Bone marrow (tissue), 2 donors: Measurements from ENCODE around the gene ZBTB7C.

Source experiments
- DNase-seq, 2 donors: peaks; one replicate each; lab custom pipeline; 2025; lab: John Stamatoyannopoulos, UW

The ZBTB7C gene

GRCh38 chr18:48354746-48355260, 54.4 kb downstream of the ZBTB7C start:
- DNase-seq = no peak

- DNase-seq = no peak
Observed at GRCh38 chr18:48352051-48352755, 57.0 kb downstream of the ZBTB7C start.

GRCh38 chr18:48351216-48352050, 57.8 kb downstream of the ZBTB7C start:
- DNase-seq = no peak

- no peak for DNase-seq
Observed at GRCh38 chr18:48348739-48349138, 60.4 kb downstream of the ZBTB7C start.

GRCh38 chr18:48347756-48348326, 61.3 kb downstream of the ZBTB7C start:
- DNase-seq = no peak

GRCh38 chr18:48345596-48345995, 63.6 kb downstream of the ZBTB7C start:
- no peak for DNase-seq

- no peak for DNase-seq
Observed at GRCh38 chr18:48342581-48342980, 66.6 kb downstream of the ZBTB7C start.

- no peak for DNase-seq
Observed at GRCh38 chr18:48342125-48342524, 67.1 kb downstream of the ZBTB7C start.

GRCh38 chr18:48340560-48340959, 68.6 kb downstream of the ZBTB7C start:
- DNase-seq = no peak

GRCh38 chr18:48339692-48340091, 69.5 kb downstream of the ZBTB7C start:
- DNase-seq = no peak

GRCh38 chr18:48338915-48339314, 70.3 kb downstream of the ZBTB7C start:
- no peak for DNase-seq

GRCh38 chr18:48337053-48337452, 72.1 kb downstream of the ZBTB7C start:
- no peak for DNase-seq

GRCh38 chr18:48336332-48336731, 72.9 kb downstream of the ZBTB7C start:
- DNase-seq = no peak

GRCh38 chr18:48335829-48336228, 73.4 kb downstream of the ZBTB7C start:
- no peak for DNase-seq

- DNase-seq = no peak
Observed at GRCh38 chr18:48334845-48335244, 74.3 kb downstream of the ZBTB7C start.

GRCh38 chr18:48333563-48333962, 75.6 kb downstream of the ZBTB7C start:
- no peak for DNase-seq

GRCh38 chr18:48330016-48330991, 78.9 kb downstream of the ZBTB7C start:
- no peak for DNase-seq

GRCh38 chr18:48328473-48329210, 80.5 kb downstream of the ZBTB7C start:
- no peak for DNase-seq

GRCh38 chr18:48326901-48327675, 82.1 kb downstream of the ZBTB7C start:
- no peak for DNase-seq

- DNase-seq = no peak
Observed at GRCh38 chr18:48325115-48325665, 84.0 kb downstream of the ZBTB7C start.
